ENCODE results near the gene KLHL1.

Gene KLHL1

DNA sequence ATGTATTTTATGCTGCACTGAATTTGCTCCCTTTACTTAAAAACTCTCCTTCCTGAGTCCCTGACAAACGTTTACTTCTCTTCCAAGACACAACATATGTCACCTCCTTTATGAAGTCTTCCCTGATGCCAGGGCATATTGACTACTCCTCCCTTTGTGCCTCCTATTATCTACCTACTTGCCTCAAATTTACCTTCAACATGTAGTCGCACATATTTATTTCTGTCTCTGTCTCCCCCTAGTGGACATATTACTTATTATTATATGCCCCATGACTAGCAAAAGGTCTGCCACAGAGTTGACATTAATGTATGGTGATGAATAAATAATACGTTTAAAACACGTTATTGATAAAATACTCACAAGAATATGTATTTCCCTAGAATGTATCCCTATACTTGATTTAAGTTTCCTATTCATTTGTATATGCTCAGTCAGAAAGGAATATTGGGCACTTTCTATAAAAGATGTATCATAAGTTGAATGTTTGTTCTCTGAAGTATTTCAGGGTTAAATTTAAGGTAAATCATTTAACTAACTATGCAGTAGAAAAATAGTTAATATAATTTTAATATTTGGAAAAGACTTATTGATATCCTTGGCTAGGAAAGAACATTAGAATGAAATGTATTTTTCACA is 250.9 kb downstream of the KLHL1 start:
- DNase-seq (ENCODE audit: low read depth in 2 of 2): peak; percentile 38 to 57
- no peak overlapping the region for H3K4me3 ChIP-seq (replicated peaks in 1 of 2; ENCODE audit: low read depth in 2 of 2, low read length in 2 of 2)
- TF ChIP-seq CTCF (IDR thresholded peaks at IDR 0.05; ENCODE audit: low read depth, low read length): peak; percentile 49

DNA sequence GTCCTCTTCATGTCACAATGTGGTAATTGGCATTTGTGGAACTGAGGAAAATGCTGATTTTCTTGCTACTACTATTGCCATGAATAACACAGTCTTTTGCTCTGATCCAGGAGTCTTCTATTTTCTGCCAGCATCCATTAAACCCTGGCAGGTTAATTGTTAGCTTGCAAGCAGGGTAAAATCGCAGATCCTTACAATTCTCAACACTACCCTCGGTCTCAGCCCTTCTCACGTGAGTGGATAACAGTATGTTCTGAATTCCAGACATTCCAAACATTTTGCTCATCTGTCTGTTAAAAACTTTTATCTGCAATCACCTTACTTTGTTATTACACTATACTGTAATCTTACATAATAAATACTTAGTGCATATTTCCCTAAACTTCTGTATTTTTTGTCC is 251.9 kb downstream of the KLHL1 start:
- H3K4me3 ChIP-seq (replicated peaks in 1 of 2; ENCODE audit: low read depth in 2 of 2, low read length in 2 of 2): no peak overlapping the region
- TF ChIP-seq CTCF (IDR thresholded peaks at IDR 0.05; ENCODE audit: low read depth, low read length): no peak
- no peak for DNase-seq (ENCODE audit: low read depth in 2 of 2)

DNA sequence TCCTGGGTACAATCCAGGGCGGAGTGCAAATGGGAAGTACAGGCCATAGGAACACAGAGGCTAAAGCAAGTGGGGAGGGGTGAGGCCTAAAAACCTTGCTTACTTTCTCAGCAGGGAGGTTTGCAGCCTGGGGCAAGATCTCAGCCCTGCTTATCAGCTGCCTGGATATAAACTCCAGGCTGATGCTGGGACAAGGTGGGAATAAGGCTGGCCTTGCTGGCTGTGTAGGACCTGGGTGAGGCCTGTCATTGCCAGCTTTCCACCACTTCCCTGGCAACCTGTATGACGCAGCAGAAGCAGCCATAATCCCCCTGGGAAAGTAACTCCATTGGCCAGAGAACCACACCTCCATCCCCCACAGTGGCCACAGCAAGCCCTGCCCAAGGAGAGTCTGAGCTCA is 279.7 kb downstream of the KLHL1 start:
- DNase-seq (ENCODE audit: low read depth in 2 of 2): no peak
- no peak overlapping the region for H3K4me3 ChIP-seq (replicated peaks in 1 of 2; ENCODE audit: low read depth in 2 of 2, low read length in 2 of 2)
- no peak for TF ChIP-seq CTCF (IDR thresholded peaks at IDR 0.05; ENCODE audit: low read depth, low read length)

GRCh38 chr13:69820180-69820579 is 288.1 kb downstream of the KLHL1 start:
- DNase-seq (ENCODE audit: low read depth in 2 of 2): no peak
- H3K4me3 ChIP-seq (replicated peaks in 1 of 2; ENCODE audit: low read depth in 2 of 2, low read length in 2 of 2): no peak overlapping the region
- TF ChIP-seq CTCF (IDR thresholded peaks at IDR 0.05; ENCODE audit: low read depth, low read length): no peak

GRCh38 chr13:69817333-69817869 is 290.9 kb downstream of the KLHL1 start:
- DNase-seq (ENCODE audit: low read depth in 2 of 2): no peak
- TF ChIP-seq CTCF (IDR thresholded peaks at IDR 0.05; ENCODE audit: low read depth, low read length): no peak
- H3K4me3 ChIP-seq (replicated peaks in 1 of 2; ENCODE audit: low read depth in 2 of 2, low read length in 2 of 2): no peak overlapping the region

GRCh38 chr13:69809152-69809551 is 299.1 kb downstream of the KLHL1 start:
- no peak for TF ChIP-seq CTCF (IDR thresholded peaks at IDR 0.05; ENCODE audit: low read depth, low read length)
- H3K4me3 ChIP-seq (replicated peaks in 1 of 2; ENCODE audit: low read depth in 2 of 2, low read length in 2 of 2): no peak overlapping the region
- no peak for DNase-seq (ENCODE audit: low read depth in 2 of 2)

DNA sequence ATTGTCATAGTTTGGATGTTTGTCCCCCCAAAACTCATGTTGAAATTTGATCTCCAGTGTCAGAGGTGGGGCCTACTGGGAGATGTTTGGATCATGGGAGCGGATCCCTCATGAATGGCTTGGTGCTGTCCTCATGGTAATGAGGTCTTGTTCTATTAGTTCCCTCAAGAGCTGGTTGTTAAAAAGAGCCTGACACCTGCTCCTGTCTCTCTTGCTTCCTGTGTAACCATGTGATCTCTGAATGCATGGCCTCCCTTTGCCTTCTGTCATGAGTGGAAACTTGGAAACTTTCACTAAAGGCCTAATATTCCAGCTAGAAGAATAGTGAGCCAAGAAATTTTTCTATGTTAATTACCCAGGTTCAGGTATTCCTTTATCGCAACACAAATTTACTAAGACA is 312.0 kb downstream of the KLHL1 start:
- no peak for TF ChIP-seq CTCF (IDR thresholded peaks at IDR 0.05; ENCODE audit: low read depth, low read length)
- DNase-seq (ENCODE audit: low read depth in 2 of 2): no peak
- H3K4me3 ChIP-seq (replicated peaks in 1 of 2; ENCODE audit: low read depth in 2 of 2, low read length in 2 of 2): no peak overlapping the region
